Measurements from ENCODE around the gene FAM161A. TPM values are rescaled to one million over a fixed set of nuclear protein-coding genes. Genes with fewer than 3 reads are reported as not detected.

FAM161A gene
- total and polyA plus RNA-seq, 9 donors: 5.3 to 14.3 (median 8.6) TPM

GRCh38 chr2:61786876-61787275 lies 67.0 kb downstream of the FAM161A start:
- DNase-seq: no peak
- no peak overlapping the region for H3K27ac ChIP-seq (ENCODE audit: low read length)
- no peaks in the 10 kb centered on the region for H3K4me1 ChIP-seq (ENCODE audit: control insufficient read depth, insufficient read depth, low read length)
- H3K36me3 ChIP-seq (ENCODE audit: control insufficient read depth, insufficient read depth, low read length): no peaks in the 10 kb centered on the region
- H3K27me3 ChIP-seq (ENCODE audit: control insufficient read depth, insufficient read depth, low read length): no peaks in the 10 kb centered on the region
- H3K4me3 ChIP-seq (ENCODE audit: low read length): no peak overlapping the region
- no peaks in the 10 kb centered on the region for H3K9me3 ChIP-seq (replicated peaks; ENCODE audit: control insufficient read depth, low read depth, low read length)
- 81% methylated on average over 2 of the region's 2 CpGs for WGBS (ENCODE audit: insufficient coverage)

DNA sequence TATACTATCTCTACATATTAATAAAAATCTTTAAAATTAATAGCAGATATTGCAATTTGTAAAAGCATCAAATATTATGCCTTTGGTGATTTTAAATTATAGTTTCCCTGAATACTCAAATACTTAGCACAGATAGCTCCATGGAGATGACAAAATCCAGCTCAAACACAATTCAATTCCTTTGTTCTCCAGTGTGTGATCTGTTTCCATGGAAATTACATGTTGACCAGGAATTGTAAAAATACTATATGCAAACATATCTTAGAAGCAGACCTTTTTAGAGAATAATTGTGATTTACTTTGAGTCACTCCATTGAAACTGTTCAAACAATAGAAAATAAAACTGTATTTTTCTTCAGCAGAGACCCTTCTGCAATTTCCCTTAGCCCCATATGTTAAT lies 68.3 kb downstream of the FAM161A start:
- DNase-seq: peak; percentile 24
- Histone ChIP-seq H3K27me3 (ENCODE audit: control insufficient read depth, insufficient read depth, low read length) (no peaks in the 10 kb centered on the region), H3K4me3 (ENCODE audit: low read length) (no peak overlapping the region), H3K9me3 (replicated peaks; ENCODE audit: control insufficient read depth, low read depth, low read length) (peaks cover 2% of the 10 kb centered on the region), H3K36me3 (ENCODE audit: control insufficient read depth, insufficient read depth, low read length) (no peaks in the 10 kb centered on the region), H3K4me1 (ENCODE audit: control insufficient read depth, insufficient read depth, low read length) (no peaks in the 10 kb centered on the region), H3K27ac (ENCODE audit: low read length) (no peak overlapping the region)

DNA sequence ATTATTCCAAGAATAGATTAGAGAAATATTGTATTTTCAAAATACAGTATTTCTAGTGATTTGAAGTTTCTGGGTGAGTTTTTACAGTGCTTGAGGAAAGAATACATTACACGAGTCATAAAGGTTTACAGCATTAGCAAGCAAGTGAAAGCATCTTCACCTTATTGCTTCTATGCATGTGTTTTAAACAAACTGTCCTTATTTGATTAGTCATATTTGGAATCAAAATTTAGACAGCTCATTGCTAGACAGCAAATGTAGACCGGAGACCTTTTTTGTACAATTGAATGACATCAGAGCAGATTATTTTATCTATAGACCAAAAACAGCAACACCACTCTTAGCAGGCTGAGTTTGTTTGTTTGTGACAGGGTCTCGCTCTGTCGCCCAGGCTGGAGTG lies 69.2 kb downstream of the FAM161A start:
- no peak overlapping the region for H3K4me3 ChIP-seq (ENCODE audit: low read length)
- no peaks in the 10 kb centered on the region for H3K36me3 ChIP-seq (ENCODE audit: control insufficient read depth, insufficient read depth, low read length)

GRCh38 chr2:61775956-61776570 lies 77.8 kb downstream of the FAM161A start:
- DNase-seq: no peak
- H3K4me1 ChIP-seq (ENCODE audit: control insufficient read depth, insufficient read depth, low read length): no peaks in the 10 kb centered on the region
- no peaks in the 10 kb centered on the region for H3K36me3 ChIP-seq (ENCODE audit: control insufficient read depth, insufficient read depth, low read length)
- H3K4me3 ChIP-seq (ENCODE audit: low read length): no peak overlapping the region
- peaks cover 2% of the 10 kb centered on the region for H3K27me3 ChIP-seq (ENCODE audit: control insufficient read depth, insufficient read depth, low read length)
- 84% methylated on average over 6 of the region's 8 CpGs for WGBS (ENCODE audit: insufficient coverage)
- H3K9me3 ChIP-seq (replicated peaks; ENCODE audit: control insufficient read depth, low read depth, low read length): peaks cover under 1% of the 10 kb centered on the region
- H3K27ac ChIP-seq (ENCODE audit: low read length): no peak overlapping the region

More for the DNA sequence above, 69.2 kb downstream of the FAM161A start:
- DNase-seq: no peak
- Histone ChIP-seq H3K9me3 (replicated peaks; ENCODE audit: control insufficient read depth, low read depth, low read length) (peaks cover 2% of the 10 kb centered on the region), H3K27me3 (ENCODE audit: control insufficient read depth, insufficient read depth, low read length) (no peaks in the 10 kb centered on the region), H3K27ac (ENCODE audit: low read length) (no peak overlapping the region), H3K4me1 (ENCODE audit: control insufficient read depth, insufficient read depth, low read length) (no peaks in the 10 kb centered on the region)
- WGBS (ENCODE audit: insufficient coverage): 80% methylated on average over 1 of the region's 4 CpGs

Other genes starting within 250 kb of the FAM161A start
- gene CCT4, start 34.6 kb upstream of the FAM161A start, total RNA-seq: 119 TPM
- gene CCT4, start 34.6 kb upstream of the FAM161A start, polyA plus RNA-seq (ENCODE audit: insufficient read depth in 1 of 8, insufficient read length in 8 of 8, low replicate concordance in 1 of 8): 100 to 1,000 TPM; 108 to 127 (median 118) TPM
- gene COMMD1, start 51.6 kb upstream of the FAM161A start, total RNA-seq: 54.2 TPM
- 10 to 100 TPM; 48.6 to 76.8 (median 63.2) TPM for gene COMMD1, start 51.6 kb upstream of the FAM161A start, polyA plus RNA-seq (ENCODE audit: insufficient read depth in 1 of 8, insufficient read length in 8 of 8, low replicate concordance in 1 of 8)